RWPE2 (cell line): ENCODE measurements around the gene COX19.

ENCODE experiments used
- ATAC-seq: fragments of 200-7000 bp; cut with Tn5 transposase; 3 replicates; pipeline ENCODE4 v1.9.1; 2021; ENCODE audit warnings: low read depth
- DNase-seq: peaks from one replicate; pipeline ENCODE4 v3.0.0-alpha.2; 2020; ENCODE audit warnings: low spot score
- H3K27ac ChIP-seq: fragments of 450-650 bp; 2 replicates; pipeline ENCODE4 v1.5.1; 2017; ENCODE audit warnings: mild to moderate bottlenecking; ENCODE audit not compliant: poor library complexity, severe bottlenecking
- H3K27me3 ChIP-seq: fragments of 250-450 bp; sonication (Bioruptor Pico); 2 replicates; pipeline ENCODE4 v1.5.1; 2021; ENCODE audit warnings: mild to moderate bottlenecking, moderate library complexity; ENCODE audit not compliant: insufficient read depth, poor library complexity, severe bottlenecking
- H3K36me3 ChIP-seq: fragments of 250-450 bp; sonication (Bioruptor Pico); 2 replicates; pipeline ENCODE4 v1.5.1; 2020; ENCODE audit warnings: low read depth, mild to moderate bottlenecking, moderate library complexity
- H3K4me1 ChIP-seq: fragments of 250-450 bp; sonication (Bioruptor Pico); 2 replicates; pipeline ENCODE4 v1.5.1; 2021; ENCODE audit warnings: mild to moderate bottlenecking, moderate library complexity; ENCODE audit not compliant: insufficient read depth, poor library complexity, severe bottlenecking
- H3K4me3 ChIP-seq: fragments of 250-450 bp; sonication (Bioruptor Pico); 2 replicates; pipeline ENCODE4 v1.5.1; 2021; ENCODE audit warnings: mild to moderate bottlenecking, moderate library complexity; ENCODE audit not compliant: severe bottlenecking
- H3K9me3 ChIP-seq: fragments of 250-450 bp; sonication (Bioruptor Pico); 2 replicates; pipeline ENCODE4 v1.5.1; 2021; ENCODE audit warnings: mild to moderate bottlenecking, moderate library complexity; ENCODE audit not compliant: severe bottlenecking
- TF ChIP-seq, protein P1 (sequence below): fragments of 450-650 bp; IDR thresholded peaks from one replicate; pipeline ENCODE4 v1.5.1; 2017; ENCODE audit warnings: mild to moderate bottlenecking, moderate library complexity; ENCODE audit not compliant: poor library complexity, severe bottlenecking

COX19 gene

DNA sequence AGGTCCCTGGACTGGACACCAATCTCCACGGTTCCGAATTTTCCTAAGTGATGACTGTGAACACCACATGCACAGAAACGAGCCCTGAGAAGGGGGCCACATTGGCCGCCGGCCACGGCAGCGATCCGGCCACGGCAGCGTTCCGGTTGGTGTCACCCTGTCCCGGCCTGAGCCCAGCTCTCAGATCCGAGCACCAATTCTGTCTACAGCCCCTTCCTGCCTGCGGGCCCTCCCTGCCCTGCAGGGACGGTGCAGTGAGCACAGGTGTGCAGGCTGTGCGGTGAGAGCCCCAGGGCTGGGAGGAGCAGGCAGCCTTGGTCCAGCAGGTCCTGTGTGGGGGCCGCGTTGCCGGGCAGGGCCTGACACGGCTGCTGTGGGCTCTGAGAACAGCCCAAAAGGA is 39.3 kb upstream of the COX19 start:
- Histone ChIP-seq H3K27me3 (no peaks in the 10 kb centered on the region), H3K27ac (no peak overlapping the region), H3K4me3 (no peak overlapping the region), H3K36me3 (peaks cover 3% of the 10 kb centered on the region; the same call in 1 of the 2 replicates), H3K4me1 (no peaks in the 10 kb centered on the region), H3K9me3 (no peaks in the 10 kb centered on the region)
- no peak for ATAC-seq
- TF ChIP-seq, protein P1, sequence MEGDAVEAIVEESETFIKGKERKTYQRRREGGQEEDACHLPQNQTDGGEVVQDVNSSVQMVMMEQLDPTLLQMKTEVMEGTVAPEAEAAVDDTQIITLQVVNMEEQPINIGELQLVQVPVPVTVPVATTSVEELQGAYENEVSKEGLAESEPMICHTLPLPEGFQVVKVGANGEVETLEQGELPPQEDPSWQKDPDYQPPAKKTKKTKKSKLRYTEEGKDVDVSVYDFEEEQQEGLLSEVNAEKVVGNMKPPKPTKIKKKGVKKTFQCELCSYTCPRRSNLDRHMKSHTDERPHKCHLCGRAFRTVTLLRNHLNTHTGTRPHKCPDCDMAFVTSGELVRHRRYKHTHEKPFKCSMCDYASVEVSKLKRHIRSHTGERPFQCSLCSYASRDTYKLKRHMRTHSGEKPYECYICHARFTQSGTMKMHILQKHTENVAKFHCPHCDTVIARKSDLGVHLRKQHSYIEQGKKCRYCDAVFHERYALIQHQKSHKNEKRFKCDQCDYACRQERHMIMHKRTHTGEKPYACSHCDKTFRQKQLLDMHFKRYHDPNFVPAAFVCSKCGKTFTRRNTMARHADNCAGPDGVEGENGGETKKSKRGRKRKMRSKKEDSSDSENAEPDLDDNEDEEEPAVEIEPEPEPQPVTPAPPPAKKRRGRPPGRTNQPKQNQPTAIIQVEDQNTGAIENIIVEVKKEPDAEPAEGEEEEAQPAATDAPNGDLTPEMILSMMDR, result no peak
- DNase-seq, result no peak

DNA sequence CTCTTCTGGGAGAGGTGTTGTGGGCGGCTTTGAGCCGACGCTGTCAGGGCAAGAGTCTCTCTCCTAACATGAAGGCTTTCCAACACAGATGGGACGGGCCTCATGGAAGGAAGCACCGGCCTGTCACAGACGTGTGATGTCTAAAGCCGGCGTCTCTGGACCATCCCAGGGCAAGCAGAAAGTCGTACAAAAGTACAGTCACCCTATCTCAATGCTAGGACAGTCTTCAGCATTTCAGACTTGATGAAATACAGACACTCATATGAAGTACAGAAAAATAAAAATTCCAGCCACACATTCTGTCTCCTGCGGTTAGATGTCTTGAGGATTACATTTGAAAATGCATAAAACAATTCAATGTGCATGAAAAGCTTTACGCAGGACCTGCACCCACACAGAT is 38.2 kb upstream of the COX19 start:
- no peaks in the 10 kb centered on the region for H3K9me3 ChIP-seq
- no peak overlapping the region for H3K27ac ChIP-seq
- H3K4me3 ChIP-seq, result no peak overlapping the region
- H3K27me3 ChIP-seq, result no peaks in the 10 kb centered on the region
- ATAC-seq (no peak), DNase-seq (no peak)
- peaks cover 10% of the 10 kb centered on the region; the same call in 1 of the 2 replicates for H3K36me3 ChIP-seq
- TF ChIP-seq, protein P1, result no peak
- no peaks in the 10 kb centered on the region for H3K4me1 ChIP-seq

DNA sequence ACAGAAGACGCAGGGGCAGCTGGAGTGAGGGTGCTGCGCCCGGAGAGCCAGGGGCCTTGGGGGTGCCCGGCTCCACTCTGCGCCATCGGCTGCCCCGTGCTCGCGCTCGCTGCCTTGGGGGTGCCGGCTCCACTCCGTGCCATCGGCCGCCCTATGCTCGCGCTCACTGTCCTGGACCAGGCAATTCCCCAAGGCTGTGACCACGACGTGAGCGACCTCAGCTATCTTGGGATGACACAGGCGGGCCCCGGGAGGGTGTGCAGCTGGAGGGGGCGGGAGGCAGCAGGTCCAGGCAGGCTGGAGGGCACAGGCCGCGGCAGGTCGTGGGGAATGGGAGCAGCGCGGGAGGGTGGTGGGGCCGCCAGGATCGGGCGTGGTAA is 37.4 kb upstream of the COX19 start:
- Histone ChIP-seq H3K4me1 (no peaks in the 10 kb centered on the region), H3K4me3 (no peak overlapping the region), H3K27ac (no peak overlapping the region), H3K36me3 (peaks cover 13% of the 10 kb centered on the region; the same call in 1 of the 2 replicates), H3K9me3 (no peaks in the 10 kb centered on the region), H3K27me3 (no peaks in the 10 kb centered on the region)
- DNase-seq (no peak), ATAC-seq (no peak)
- TF ChIP-seq, protein P1, result no peak

DNA sequence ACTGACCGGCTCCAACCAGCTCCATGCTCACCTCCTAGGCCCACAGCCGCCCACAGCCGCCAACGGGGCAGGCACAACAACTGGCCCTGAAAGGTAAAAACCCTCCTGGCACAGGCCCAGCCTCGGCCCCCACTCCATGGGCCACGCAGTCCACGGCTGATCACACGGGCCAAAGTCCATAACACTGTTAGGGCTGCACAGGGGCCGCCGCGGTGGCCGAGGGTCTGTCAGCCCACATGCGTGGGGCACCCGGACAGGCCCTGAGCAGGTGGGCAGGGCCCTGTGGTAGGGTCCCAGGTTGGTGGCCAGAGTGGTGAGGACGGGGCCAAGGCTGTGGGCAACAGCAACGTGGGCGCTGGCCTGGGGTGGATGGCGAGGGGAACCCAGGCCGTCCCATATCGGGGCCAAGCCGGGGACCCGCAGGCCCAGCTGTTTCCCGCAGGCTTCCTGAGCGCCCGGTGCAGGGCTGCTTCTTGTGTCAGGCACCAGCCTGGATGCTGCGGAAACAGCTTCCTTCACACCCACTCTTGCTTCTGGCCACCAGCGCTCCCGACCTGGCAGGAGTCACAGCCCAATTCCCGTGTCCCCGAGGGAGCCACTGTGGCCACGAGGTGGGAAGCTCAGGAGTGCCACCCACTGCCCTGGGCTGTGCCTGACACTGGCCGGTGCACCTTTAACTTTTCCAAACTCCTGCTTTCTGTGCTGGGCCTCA is 36.8 kb upstream of the COX19 start:
- Histone ChIP-seq H3K9me3 (no peaks in the 10 kb centered on the region), H3K27me3 (no peaks in the 10 kb centered on the region), H3K4me3 (no peak overlapping the region), H3K27ac (no peak overlapping the region), H3K4me1 (no peaks in the 10 kb centered on the region), H3K36me3 (peaks cover 13% of the 10 kb centered on the region; the same call in 1 of the 2 replicates)
- ATAC-seq (no peak), DNase-seq (no peak)
- TF ChIP-seq, protein P1, result no peak

DNA sequence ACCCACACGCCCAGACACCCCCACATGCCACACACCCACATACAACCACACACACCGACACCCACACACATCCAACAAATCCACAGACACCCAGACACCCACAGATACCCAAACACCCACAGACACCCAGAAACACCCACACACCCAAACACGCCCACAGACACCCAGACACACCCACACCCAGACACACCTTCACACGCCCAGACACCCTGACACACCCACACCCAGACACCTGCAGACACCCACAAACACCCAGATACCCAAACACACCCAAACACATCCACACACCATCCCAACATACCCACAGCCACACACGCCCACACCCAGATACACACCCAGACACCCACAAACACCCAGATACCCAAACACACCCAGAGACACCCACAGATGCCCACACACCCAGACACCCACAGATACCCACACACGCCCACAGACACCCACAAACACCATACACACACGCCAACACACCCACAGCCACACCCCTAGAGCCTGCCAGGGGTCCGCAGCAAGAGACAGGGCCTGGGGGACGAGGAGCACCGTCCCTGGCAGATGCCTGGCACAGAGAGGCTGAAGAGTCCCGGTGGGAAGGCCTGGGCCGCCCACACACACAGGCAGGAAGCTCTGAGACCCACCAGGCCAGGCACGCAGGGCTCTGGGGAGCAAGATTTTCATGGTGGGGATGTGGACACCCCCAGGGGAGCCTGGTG is 36.1 kb upstream of the COX19 start:
- no peak for ATAC-seq
- no peaks in the 10 kb centered on the region for H3K4me1 ChIP-seq
- H3K27ac ChIP-seq, result no peak overlapping the region
- peaks cover 13% of the 10 kb centered on the region; the same call in 1 of the 2 replicates for H3K36me3 ChIP-seq
- H3K4me3 ChIP-seq, result no peak overlapping the region
- TF ChIP-seq, protein P1, result no peak
- no peak for DNase-seq
- H3K27me3 ChIP-seq, result no peaks in the 10 kb centered on the region
- H3K9me3 ChIP-seq, result no peaks in the 10 kb centered on the region
